NCI-H2107 treated with DMSO at 0.1 percent for 48 hours (cell line): ENCODE data around the gene FKRP.
"Not testable (repeated sequence)": the region's sequence is repeated elsewhere in the genome, so short reads cannot be mapped to it uniquely, and the experiment has no call there.

Experiments used
- DNase-seq: peaks from one replicate; lab custom pipeline; 2025; ENCODE audit not compliant: unreplicated experiment; lab: John Stamatoyannopoulos, UW

FKRP gene

DNA sequence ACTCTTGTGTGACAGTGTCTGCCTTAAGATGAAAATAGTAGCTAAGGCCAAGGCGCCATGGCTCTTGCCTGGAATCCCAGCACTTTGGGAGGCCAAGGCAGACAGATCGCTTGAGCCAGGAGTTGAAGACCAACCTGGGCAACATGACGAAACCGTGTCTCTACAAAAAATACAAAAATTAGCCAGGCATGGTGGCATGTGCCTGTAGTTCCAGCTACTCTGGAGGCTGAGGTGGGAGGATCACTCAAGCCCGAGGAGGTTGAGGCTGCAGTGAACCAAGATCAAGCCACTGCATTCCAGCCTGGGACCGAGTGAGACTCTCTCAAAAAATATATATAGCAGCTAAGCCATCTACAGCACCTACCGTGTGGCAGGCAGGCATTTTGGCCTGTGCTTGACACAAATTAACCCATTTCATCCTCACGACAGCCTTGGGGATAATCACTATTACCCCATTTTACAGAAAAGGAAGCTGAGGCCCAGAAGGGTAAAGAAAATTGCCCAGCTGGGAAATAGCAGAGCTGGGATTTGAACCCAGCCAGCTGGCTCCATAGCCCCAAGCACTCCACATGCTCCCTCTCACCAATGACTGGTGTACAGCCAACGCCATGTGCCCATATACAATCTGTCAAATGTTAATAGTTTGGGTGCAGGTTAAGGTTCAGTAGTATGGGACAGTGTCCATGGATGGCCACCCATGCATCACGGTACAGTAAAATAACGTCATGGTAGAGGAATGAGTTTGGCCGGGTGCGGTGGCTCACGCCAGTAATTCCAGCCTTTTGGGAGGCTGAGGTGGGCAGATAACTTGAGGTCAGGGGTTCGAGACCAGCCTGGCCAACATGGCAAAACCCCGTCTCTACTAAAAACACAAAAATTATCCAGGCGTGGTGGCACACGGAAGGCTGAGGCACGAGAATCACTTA lies 39.5 kb downstream of the FKRP start:
- no peak for DNase-seq

- DNase-seq = no peak
Observed at GRCh38 chr19:46785980-46786235, 40.1 kb downstream of the FKRP start.

DNA sequence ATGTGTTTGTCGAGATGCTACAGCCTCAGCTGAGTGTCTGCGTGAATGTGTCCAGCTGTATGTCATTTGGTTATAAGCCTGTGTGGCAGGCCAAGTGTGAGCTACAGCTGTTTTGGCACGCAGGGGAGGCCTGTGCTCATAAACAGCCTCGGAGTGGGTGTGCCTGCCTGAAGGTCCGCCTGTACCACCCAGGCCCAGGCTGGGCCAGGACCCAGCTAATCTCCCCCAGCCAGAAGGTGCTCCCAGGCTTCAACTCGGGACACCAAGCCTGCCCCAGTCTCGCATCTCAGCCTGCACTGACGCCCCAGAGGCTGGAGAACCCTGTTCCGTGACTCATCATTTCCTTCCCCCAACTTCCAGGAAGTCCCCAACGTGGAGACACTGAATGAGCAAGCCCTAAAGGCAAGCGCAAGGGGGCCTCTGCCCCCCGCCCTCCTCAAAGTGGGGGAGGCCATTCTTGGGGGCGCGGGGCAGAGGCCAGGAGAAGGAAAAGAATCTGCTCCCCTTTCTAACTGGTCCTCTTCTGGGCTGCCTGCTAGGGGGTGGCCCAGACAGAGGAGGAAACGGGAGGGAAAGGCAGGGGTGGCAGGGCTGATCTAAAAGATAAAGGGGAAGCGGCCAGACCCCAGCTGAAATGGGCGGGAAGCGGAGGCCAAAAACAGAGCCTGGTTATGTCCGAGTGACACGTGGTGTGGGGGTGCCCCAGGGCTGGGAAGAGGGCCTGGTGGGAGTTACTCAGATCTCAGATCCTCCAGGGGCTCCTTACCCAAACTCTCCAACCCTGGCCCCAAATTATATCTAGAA lies 40.6 kb downstream of the FKRP start:
- DNase-seq = no peak

DNA sequence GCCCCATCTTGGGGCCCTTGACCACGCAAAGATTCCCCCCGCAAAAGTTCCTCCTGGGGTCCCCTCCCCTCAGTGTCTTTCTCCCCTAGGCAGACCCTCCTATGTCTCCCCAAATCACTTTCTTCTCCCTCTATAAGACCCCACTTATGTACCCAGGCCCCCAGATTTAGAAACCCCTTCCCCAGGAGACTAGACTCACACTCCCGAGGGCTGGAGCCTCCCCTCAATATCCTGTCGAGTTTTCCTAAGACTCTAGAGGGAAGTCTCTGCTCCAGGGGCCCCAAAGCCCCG lies 41.1 kb downstream of the FKRP start:
- DNase-seq = no peak

- DNase-seq = peak; percentile 23
Observed at GRCh38 chr19:46787331-46788261, 41.7 kb downstream of the FKRP start.

GRCh38 chr19:46788262-46788967 lies 42.6 kb downstream of the FKRP start, which contains the start of gene SLC1A5:
SLC1A5 (minus strand) TSS chr19:46788594; CDS start chr19:46787965, 629 bp downstream.
- peak; percentile 94 for DNase-seq

- DNase-seq = no peak
Observed at GRCh38 chr19:46788968-46789338, 43.1 kb downstream of the FKRP start.

GRCh38 chr19:46789371-46789770 lies 43.5 kb downstream of the FKRP start:
- DNase-seq = no peak

- no peak for DNase-seq
Observed at GRCh38 chr19:46791944-46792343, 46.1 kb downstream of the FKRP start.

DNA sequence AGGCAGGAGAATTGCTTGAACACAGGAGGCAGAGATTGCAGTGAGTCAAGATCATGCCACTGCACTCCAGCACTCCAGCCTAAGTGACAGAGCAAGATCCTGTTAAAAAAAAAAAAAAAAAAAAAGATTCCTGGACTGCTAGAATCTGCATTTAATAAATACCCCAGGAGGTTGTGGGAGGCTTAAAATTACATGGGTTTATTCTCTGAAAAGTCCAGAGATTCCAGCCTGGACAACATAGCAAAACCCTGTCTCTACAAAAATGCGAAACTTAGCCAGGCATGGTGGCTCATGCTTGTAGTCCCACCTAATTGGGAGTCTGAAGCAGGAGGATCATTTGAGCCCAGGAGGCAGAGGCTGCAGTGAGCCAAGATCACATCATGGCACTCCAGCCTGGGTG lies 52.0 kb downstream of the FKRP start:
- DNase-seq = no peak

DNA sequence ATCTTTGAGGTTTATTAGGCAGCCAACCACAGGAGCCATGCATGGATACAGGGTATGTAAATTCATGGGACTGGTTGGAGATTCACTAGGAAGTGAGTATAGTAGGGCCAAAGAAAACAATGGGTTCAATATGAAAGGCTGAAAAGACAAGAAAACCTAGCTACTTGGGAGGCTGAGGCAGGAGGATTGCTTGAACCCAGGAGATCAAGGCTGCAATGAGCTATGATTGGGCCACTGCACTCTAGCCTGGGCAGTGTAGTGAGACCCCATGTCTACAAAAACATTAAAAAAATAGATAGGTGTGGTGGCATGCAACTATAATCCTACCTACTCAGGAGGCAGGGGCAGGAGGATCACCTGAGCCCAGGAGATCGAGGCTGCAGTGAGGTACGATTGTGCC lies 52.9 kb downstream of the FKRP start:
- no peak for DNase-seq

GRCh38 chr19:46802152-46802551 lies 56.3 kb downstream of the FKRP start:
- no peak for DNase-seq

DNA sequence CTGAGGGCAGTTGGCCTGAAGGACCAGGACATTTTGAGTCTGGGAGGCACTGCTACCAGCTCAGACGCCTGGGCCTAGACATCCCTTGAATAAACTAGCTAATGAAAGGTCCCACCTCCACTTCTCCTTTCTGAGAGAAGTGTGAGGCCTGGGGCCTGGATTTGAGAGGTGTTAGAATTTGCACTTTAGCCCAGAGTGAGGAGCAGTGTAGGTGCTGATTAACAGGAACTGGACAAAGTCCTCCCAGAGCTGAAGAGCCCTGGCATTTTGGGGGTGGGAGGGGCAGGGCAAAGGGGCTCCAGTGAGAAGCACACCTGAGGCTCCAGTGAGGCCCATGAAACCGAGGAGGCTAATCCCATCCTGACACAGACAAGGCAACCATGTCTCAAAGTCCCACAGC lies 57.7 kb downstream of the FKRP start:
- no peak for DNase-seq

GRCh38 chr19:46804432-46804831 lies 58.6 kb downstream of the FKRP start:
- DNase-seq = not testable (repeated sequence)

GRCh38 chr19:46806656-46807055 lies 60.8 kb downstream of the FKRP start:
- no peak for DNase-seq
